HepG2 (cell line): ENCODE measurements around the gene MUCL3. TPM values are rescaled to one million over a fixed set of nuclear protein-coding genes. Genes with fewer than 3 reads are reported as not detected.

Experiments
- KDM5B ChIP-seq: sonication (generic); formaldehyde crosslinking; IDR thresholded peaks from 2 replicates; pipeline ENCODE4 v1.4.0; 2020; ENCODE audit warnings: missing genetic modification reagents, mild to moderate bottlenecking, borderline replicate concordance
- NPAS2 ChIP-seq: sonication (generic); formaldehyde crosslinking; IDR thresholded peaks from 2 replicates; pipeline ENCODE4 v1.8.0; 2022; ENCODE audit warnings: mild to moderate bottlenecking, missing genetic modification reagents, borderline replicate concordance
- NR1H2 ChIP-seq: sonication (generic); formaldehyde crosslinking; IDR thresholded peaks from 2 replicates; pipeline ENCODE4 v1.8.1; 2022; ENCODE audit warnings: low read depth, missing genetic modification reagents, borderline replicate concordance
- U2AF1 ChIP-seq: fragments of 200-400 bp; formaldehyde crosslinking; optimal IDR thresholded peaks from 2 replicates; pipeline ENCODE3; 2017; ENCODE audit warnings: mild to moderate bottlenecking, low read depth, low read length
- ZFP37 ChIP-seq: sonication (generic); formaldehyde crosslinking; IDR thresholded peaks from 2 replicates; pipeline ENCODE4 v1.4.0; 2020; ENCODE audit warnings: missing genetic modification reagents, borderline replicate concordance
- ZKSCAN1 ChIP-seq: fragments of 150-350 bp; IDR thresholded peaks from 2 replicates; pipeline ENCODE4 v1.6.1; 2014; ENCODE audit warnings: low read length
- ZNF326 ChIP-seq: sonication (generic); formaldehyde crosslinking; IDR thresholded peaks from 2 replicates; pipeline ENCODE4 v1.4.0; 2020; ENCODE audit warnings: missing genetic modification reagents, borderline replicate concordance
- ZNF547 ChIP-seq: sonication (generic); formaldehyde crosslinking; IDR thresholded peaks from 2 replicates; pipeline ENCODE4 v1.5.1; 2020; ENCODE audit warnings: mild to moderate bottlenecking, missing genetic modification reagents
- ZNF605 ChIP-seq: sonication (generic); formaldehyde crosslinking; IDR thresholded peaks from 2 replicates; pipeline ENCODE4 v1.8.0; 2022; ENCODE audit warnings: mild to moderate bottlenecking, missing genetic modification reagents
- polyA plus RNA-seq, 8 experiments: library from polyadenylated mRNA; depleted of rRNA in 3 of 8; stranded (reverse) in 7 of 8; unstranded in 1 of 8; fragments of >200 nt; fragmentation: Illumina TruSeq in 4 of 8; extraction: Trizol in 4 of 8; gene quantifications; 2 replicates each; pipeline versions ENCODE4 v1.2.1 to v1.2.3, GENCODE V29; 2011 to 2016; ENCODE audit warnings: low read depth in 4 of 8, missing spikeins in 1 of 8, mixed read lengths in 1 of 8; ENCODE audit not compliant: insufficient read depth in 1 of 8
- total RNA-seq, 5 experiments: library from RNA; depleted of rRNA; stranded (reverse); fragments of >200 nt; fragmentation: Illumina TruSeq; extraction: Trizol; gene quantifications; 2 replicates each; pipeline ENCODE4 v1.2.3, GENCODE V29; 2016; ENCODE audit warnings: low read depth in 1 of 5
- TF ChIP-seq, protein P1 (sequence below): sonication (generic); formaldehyde crosslinking; IDR thresholded peaks from 2 replicates; pipeline ENCODE4 v1.4.0; 2020; ENCODE audit warnings: missing genetic modification reagents
- TF ChIP-seq, protein P2 (sequence below): sonication (generic); formaldehyde crosslinking; IDR thresholded peaks from 2 replicates; pipeline ENCODE4 v1.5.0; 2020; ENCODE audit warnings: mild to moderate bottlenecking, missing genetic modification reagents
- TF ChIP-seq, protein P3 (sequence below): IDR thresholded peaks from 2 replicates; pipeline ENCODE4 v1.6.1; 2018; ENCODE audit warnings: missing genetic modification reagents

MUCL3 gene
- total and polyA plus RNA-seq, 2 of the 13 experiments (the other 11 are each of a cell fraction or from before 2014, with no cell fraction given) = not detected

DNA sequence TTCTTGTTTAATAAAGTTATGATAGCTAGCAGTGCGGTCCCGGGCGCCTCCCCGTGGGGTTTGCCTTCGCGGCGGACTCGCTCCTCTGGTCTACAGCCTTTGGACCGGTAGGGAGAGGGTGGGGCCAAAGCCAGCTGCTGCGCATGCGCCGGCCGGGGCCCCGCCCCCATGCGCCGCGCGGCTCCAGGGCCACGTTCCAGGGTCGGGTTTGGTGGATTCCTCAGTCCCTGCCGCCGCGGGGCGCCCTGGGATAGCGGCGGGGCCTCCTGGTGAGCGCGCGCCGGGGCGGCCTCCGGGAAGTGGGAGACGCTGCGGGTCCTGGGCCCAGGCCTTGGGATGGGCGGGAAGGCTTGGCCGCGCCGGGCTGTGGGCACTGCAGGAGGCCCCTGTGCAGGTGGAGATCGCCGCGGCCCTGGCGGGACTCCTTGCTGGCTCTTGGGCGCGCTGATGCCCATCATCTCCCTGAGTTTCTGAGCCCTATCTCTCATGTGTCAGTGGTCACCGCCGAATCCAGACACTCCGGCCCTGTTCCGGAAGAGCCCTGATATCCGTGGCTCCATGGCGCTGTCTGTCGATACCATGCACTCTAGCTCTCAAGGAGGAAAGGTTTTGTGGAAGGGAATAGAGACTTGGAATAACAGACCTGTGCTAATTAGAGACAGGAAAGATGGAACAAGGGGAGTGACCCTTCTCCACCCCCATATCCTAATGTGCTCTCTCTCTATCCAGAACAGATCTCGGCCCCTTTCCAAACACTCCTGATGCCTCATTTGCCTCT, 26.5 kb upstream of the MUCL3 start, which contains the start of gene VARS2 (continued):
- TF ChIP-seq, protein P1, sequence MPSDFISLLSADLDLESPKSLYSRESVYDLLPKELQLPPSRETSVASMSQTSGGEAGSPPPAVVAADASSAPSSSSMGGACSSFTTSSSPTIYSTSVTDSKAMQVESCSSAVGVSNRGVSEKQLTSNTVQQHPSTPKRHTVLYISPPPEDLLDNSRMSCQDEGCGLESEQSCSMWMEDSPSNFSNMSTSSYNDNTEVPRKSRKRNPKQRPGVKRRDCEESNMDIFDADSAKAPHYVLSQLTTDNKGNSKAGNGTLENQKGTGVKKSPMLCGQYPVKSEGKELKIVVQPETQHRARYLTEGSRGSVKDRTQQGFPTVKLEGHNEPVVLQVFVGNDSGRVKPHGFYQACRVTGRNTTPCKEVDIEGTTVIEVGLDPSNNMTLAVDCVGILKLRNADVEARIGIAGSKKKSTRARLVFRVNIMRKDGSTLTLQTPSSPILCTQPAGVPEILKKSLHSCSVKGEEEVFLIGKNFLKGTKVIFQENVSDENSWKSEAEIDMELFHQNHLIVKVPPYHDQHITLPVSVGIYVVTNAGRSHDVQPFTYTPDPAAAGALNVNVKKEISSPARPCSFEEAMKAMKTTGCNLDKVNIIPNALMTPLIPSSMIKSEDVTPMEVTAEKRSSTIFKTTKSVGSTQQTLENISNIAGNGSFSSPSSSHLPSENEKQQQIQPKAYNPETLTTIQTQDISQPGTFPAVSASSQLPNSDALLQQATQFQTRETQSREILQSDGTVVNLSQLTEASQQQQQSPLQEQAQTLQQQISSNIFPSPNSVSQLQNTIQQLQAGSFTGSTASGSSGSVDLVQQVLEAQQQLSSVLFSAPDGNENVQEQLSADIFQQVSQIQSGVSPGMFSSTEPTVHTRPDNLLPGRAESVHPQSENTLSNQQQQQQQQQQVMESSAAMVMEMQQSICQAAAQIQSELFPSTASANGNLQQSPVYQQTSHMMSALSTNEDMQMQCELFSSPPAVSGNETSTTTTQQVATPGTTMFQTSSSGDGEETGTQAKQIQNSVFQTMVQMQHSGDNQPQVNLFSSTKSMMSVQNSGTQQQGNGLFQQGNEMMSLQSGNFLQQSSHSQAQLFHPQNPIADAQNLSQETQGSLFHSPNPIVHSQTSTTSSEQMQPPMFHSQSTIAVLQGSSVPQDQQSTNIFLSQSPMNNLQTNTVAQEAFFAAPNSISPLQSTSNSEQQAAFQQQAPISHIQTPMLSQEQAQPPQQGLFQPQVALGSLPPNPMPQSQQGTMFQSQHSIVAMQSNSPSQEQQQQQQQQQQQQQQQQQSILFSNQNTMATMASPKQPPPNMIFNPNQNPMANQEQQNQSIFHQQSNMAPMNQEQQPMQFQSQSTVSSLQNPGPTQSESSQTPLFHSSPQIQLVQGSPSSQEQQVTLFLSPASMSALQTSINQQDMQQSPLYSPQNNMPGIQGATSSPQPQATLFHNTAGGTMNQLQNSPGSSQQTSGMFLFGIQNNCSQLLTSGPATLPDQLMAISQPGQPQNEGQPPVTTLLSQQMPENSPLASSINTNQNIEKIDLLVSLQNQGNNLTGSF (CRISPR knock-in tag) = peak; percentile 92
- TF ChIP-seq ZNF605 (CRISPR knock-in tag) = peak; percentile 84; the same call in 1 of the 2 replicates
- no peak for TF ChIP-seq ZKSCAN1
- peak; percentile 100 for TF ChIP-seq KDM5B (CRISPR knock-in tag)
- peak; percentile 51 for TF ChIP-seq U2AF1
- no peak for TF ChIP-seq ZNF326 (CRISPR knock-in tag)
- TF ChIP-seq ZFP37 (CRISPR knock-in tag) = no peak; the same call in 1 of the 2 replicates
- peak; percentile 84; the same call in 1 of the 2 replicates for TF ChIP-seq NR1H2 (CRISPR knock-in tag)
- TF ChIP-seq NPAS2 (CRISPR knock-in tag) = no peak
- TF ChIP-seq, protein P2, sequence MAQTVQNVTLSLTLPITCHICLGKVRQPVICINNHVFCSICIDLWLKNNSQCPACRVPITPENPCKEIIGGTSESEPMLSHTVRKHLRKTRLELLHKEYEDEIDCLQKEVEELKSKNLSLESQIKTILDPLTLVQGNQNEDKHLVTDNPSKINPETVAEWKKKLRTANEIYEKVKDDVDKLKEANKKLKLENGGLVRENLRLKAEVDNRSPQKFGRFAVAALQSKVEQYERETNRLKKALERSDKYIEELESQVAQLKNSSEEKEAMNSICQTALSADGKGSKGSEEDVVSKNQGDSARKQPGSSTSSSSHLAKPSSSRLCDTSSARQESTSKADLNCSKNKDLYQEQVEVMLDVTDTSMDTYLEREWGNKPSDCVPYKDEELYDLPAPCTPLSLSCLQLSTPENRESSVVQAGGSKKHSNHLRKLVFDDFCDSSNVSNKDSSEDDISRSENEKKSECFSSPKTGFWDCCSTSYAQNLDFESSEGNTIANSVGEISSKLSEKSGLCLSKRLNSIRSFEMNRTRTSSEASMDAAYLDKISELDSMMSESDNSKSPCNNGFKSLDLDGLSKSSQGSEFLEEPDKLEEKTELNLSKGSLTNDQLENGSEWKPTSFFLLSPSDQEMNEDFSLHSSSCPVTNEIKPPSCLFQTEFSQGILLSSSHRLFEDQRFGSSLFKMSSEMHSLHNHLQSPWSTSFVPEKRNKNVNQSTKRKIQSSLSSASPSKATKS (CRISPR knock-in tag) = no peak
- TF ChIP-seq ZNF547 (CRISPR knock-in tag) = peak; percentile 88
- TF ChIP-seq, protein P3, sequence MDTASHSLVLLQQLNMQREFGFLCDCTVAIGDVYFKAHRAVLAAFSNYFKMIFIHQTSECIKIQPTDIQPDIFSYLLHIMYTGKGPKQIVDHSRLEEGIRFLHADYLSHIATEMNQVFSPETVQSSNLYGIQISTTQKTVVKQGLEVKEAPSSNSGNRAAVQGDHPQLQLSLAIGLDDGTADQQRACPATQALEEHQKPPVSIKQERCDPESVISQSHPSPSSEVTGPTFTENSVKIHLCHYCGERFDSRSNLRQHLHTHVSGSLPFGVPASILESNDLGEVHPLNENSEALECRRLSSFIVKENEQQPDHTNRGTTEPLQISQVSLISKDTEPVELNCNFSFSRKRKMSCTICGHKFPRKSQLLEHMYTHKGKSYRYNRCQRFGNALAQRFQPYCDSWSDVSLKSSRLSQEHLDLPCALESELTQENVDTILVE (CRISPR knock-in tag) = peak; percentile 90
